Astrocyte (in vitro differentiated cells and primary cell): ENCODE measurements around the gene AMPD2. TPM values are rescaled to one million over a fixed set of nuclear protein-coding genes. Genes with fewer than 3 reads are reported as not detected.

Experiments used
- DNase-seq: peaks from one replicate; pipeline ENCODE4 v3.0.0-alpha.2; 2010; ENCODE audit warnings: low read depth
- FAIRE-seq: peaks from 2 replicates; lab custom pipeline; 2011; peaks lifted over from hg19 to GRCh38; lab: Jason Lieb, UNC
- H2AFZ ChIP-seq: 2 replicates; pipeline ENCODE4 v1.6.0; 2012; ENCODE audit warnings: low read depth, low read length, inconsistent platforms
- H3K27ac ChIP-seq: 2 replicates; pipeline ENCODE4 v1.5.1; 2011; ENCODE audit warnings: low read depth, low read length, inconsistent platforms
- H3K27me3 ChIP-seq: 2 replicates; pipeline ENCODE4 v1.6.0; 2011; ENCODE audit warnings: low read length, inconsistent platforms; ENCODE audit not compliant: insufficient read depth
- H3K36me3 ChIP-seq: 2 replicates; pipeline ENCODE4 v1.5.1; 2011; ENCODE audit warnings: low read length, inconsistent platforms; ENCODE audit not compliant: insufficient read depth
- H3K4me1 ChIP-seq: 2 replicates; pipeline ENCODE4 v1.5.1; 2011; ENCODE audit warnings: low read length, inconsistent platforms; ENCODE audit not compliant: insufficient read depth
- H3K4me2 ChIP-seq: 2 replicates; pipeline ENCODE4 v1.6.0; 2012; ENCODE audit warnings: low read length, inconsistent platforms
- H3K4me3 ChIP-seq: 2 replicates; pipeline ENCODE4 v1.5.1; 2011; ENCODE audit warnings: low read depth, mild to moderate bottlenecking, low read length, inconsistent platforms; ENCODE audit not compliant: insufficient read depth
- H3K79me2 ChIP-seq: 2 replicates; pipeline ENCODE4 v1.6.0; 2012; ENCODE audit warnings: mild to moderate bottlenecking, low read length, inconsistent platforms; ENCODE audit not compliant: insufficient read depth
- H3K9ac ChIP-seq: 2 replicates; pipeline ENCODE4 v1.6.0; 2012; ENCODE audit warnings: mild to moderate bottlenecking, low read length, inconsistent platforms
- H3K9me3 ChIP-seq: 2 replicates; pipeline ENCODE4 v1.5.1; 2012; ENCODE audit warnings: low read depth, mild to moderate bottlenecking, low read length, inconsistent platforms; ENCODE audit not compliant: insufficient read depth
- H4K20me1 ChIP-seq: 2 replicates; pipeline ENCODE4 v1.6.0; 2012; ENCODE audit warnings: low read length, inconsistent platforms; ENCODE audit not compliant: insufficient read depth
- H3K27ac Mint-ChIP-seq: one replicate; pipeline ENCODE4 v1.8.0; 2021; ENCODE audit warnings: mild to moderate bottlenecking, mixed read lengths; ENCODE audit not compliant: unreplicated experiment
- H3K27me3 Mint-ChIP-seq: one replicate; pipeline ENCODE4 v1.8.0; 2021; ENCODE audit warnings: low read depth, mixed read lengths; ENCODE audit not compliant: unreplicated experiment
- H3K36me3 Mint-ChIP-seq: one replicate; pipeline ENCODE4 v1.8.0; 2021; ENCODE audit warnings: low read depth, mixed read lengths; ENCODE audit not compliant: unreplicated experiment
- H3K4me1 Mint-ChIP-seq: one replicate; pipeline ENCODE4 v1.8.0; 2021; ENCODE audit warnings: low read depth, mixed read lengths; ENCODE audit not compliant: unreplicated experiment
- H3K4me3 Mint-ChIP-seq: one replicate; pipeline ENCODE4 v1.8.0; 2021; ENCODE audit warnings: mild to moderate bottlenecking, moderate library complexity, mixed read lengths; ENCODE audit not compliant: unreplicated experiment
- H3K9me3 Mint-ChIP-seq: one replicate; pipeline ENCODE4 v1.8.0; 2021; ENCODE audit warnings: mild to moderate bottlenecking, mixed read lengths; ENCODE audit not compliant: unreplicated experiment
- CTCF ChIP-seq: IDR thresholded peaks from 2 replicates; pipeline ENCODE4 v1.5.1; 2011; ENCODE audit warnings: low read depth, mild to moderate bottlenecking, inconsistent platforms, low read length, moderate library complexity; ENCODE audit not compliant: insufficient read depth
- EZH2 ChIP-seq: IDR thresholded peaks from 2 replicates; pipeline ENCODE4 v1.6.1; 2012; ENCODE audit warnings: mild to moderate bottlenecking, low read length, inconsistent platforms; ENCODE audit not compliant: insufficient read depth
- total RNA-seq: library from RNA; stranded (reverse); gene quantifications from 2 replicates; pipeline ENCODE4 v1.2.1, GENCODE V29; 2021

The AMPD2 gene
- total RNA-seq, 1 donor from 2014 or later = 156 TPM

GRCh38 chr1:109620841-109621286 is 1.2 kb downstream of the AMPD2 start:
- peak overlapping the region; percentile 97 for H3K27ac Mint-ChIP-seq
- no peak for FAIRE-seq
- H3K79me2 ChIP-seq = peaks cover 64% of the 10 kb centered on the region

GRCh38 chr1:109621379-109622136 is 1.9 kb downstream of the AMPD2 start:
- Mint-ChIP-seq H3K4me1 (peaks cover 48% of the 10 kb centered on the region), H3K27ac (peak overlapping the region; percentile 73), H3K27me3 (no peaks in the 10 kb centered on the region), H3K4me3 (peak overlapping the region; percentile 99), H3K36me3 (peaks cover 10% of the 10 kb centered on the region), H3K9me3 (peaks cover 2% of the 10 kb centered on the region)
- Histone ChIP-seq H4K20me1 (peaks cover 56% of the 10 kb centered on the region), H3K79me2 (peaks cover 71% of the 10 kb centered on the region), H3K4me1 (peaks cover 44% of the 10 kb centered on the region), H2AFZ (no peak overlapping the region), H3K9me3 (no peaks in the 10 kb centered on the region), H3K4me3 (peak overlapping the region; percentile 79), H3K27me3 (no peaks in the 10 kb centered on the region), H3K36me3 (no peaks in the 10 kb centered on the region), H3K27ac (peak overlapping the region; percentile 94), H3K4me2 (peak overlapping the region; percentile 93), H3K9ac (peak overlapping the region; percentile 97)
- DNase-seq = no peak
- TF ChIP-seq EZH2 (no peak), CTCF (no peak)
- no peak for FAIRE-seq

More at GRCh38 chr1:109620841-109621286, 1.2 kb downstream of the AMPD2 start:
- Histone ChIP-seq H3K9me3 (no peaks in the 10 kb centered on the region), H3K9ac (peak overlapping the region; percentile 97), H3K36me3 (no peaks in the 10 kb centered on the region), H3K4me3 (peak overlapping the region; percentile 79), H3K27ac (peak overlapping the region; percentile 94), H2AFZ (peak overlapping the region; percentile 31), H3K27me3 (no peaks in the 10 kb centered on the region), H4K20me1 (peaks cover 49% of the 10 kb centered on the region), H3K4me2 (peak overlapping the region; percentile 93), H3K4me1 (peaks cover 47% of the 10 kb centered on the region)
- Mint-ChIP-seq H3K4me3 (peak overlapping the region; percentile 99), H3K36me3 (peaks cover 5% of the 10 kb centered on the region), H3K9me3 (peaks cover 2% of the 10 kb centered on the region), H3K27me3 (no peaks in the 10 kb centered on the region), H3K4me1 (peaks cover 53% of the 10 kb centered on the region)
- peak; percentile 91 for DNase-seq
- TF ChIP-seq EZH2 = no peak
- no peak for TF ChIP-seq CTCF
